ENCODE measurements around the gene CCNG1. TPM values are rescaled to one million over a fixed set of nuclear protein-coding genes. Genes with fewer than 3 reads are reported as not detected.
A peak's percentile ranks its signal among the peaks of the same experiment; 100 is the strongest.

The CCNG1 gene
- polyA plus RNA-seq, 1 donor (not counting 4 experiments of a cell fraction or from before 2014, with no cell fraction given) = 96.7 TPM

DNA sequence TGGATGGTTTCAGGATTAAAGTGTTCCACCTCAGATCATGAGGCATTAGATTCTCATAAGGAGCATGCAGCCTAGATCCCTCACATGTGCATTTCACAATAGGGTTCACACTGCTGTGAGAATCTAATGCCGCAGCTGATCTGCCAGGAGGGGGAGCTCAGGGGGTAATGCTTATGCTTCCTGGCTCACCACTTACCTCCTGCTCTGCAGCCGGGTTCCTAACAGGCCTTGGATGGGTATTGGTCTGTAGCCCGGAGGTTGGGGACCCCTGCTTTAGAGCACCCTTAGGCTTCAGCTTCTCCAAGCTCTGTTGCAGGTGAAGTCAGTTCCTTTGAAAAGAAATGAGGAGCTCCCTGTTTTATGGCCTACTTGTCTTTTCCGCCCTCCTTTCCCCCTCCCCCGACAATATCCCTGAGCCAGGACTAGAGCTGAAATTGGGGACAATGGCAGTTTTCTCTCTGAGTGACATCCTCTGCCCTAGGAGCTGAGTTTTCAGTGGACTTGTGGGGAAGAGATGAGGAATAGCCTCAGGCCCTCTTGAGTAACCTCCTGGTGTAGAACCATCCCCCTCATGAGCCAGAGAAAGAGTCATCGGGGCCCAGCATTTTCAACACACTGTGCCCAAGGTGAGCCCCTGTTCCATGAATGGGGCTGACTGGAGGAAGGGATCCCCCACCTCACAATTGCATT is 51.8 kb downstream of the CCNG1 start:
- H3K36me3 ChIP-seq (ENCODE audit: control insufficient read depth in 2 of 2, extremely low read depth in 1 of 2, insufficient read depth in 2 of 2, low read length in 2 of 2) = peaks cover 0 to 9% of the 10 kb centered on the region in 2 experiments
- no peak for FAIRE-seq
- H2AFZ ChIP-seq (ENCODE audit: control insufficient read depth, low read length) = no peak overlapping the region
- dilution Hi-C loops (cut with MboI; ENCODE audit: extremely low pct_ligation_motif_present, low sequenced_read_pairs) = no loop called here
- H3K4me2 ChIP-seq (ENCODE audit: control insufficient read depth, extremely low read depth, insufficient read depth, low read depth, low read length) = no peak overlapping the region
- H3K27me3 ChIP-seq (ENCODE audit: control insufficient read depth, extremely low read depth, insufficient read depth, low read length) = no peaks in the 10 kb centered on the region
- no peak overlapping the region for H3K4me3 ChIP-seq (ENCODE audit: control insufficient read depth in 2 of 3, extremely low read depth in 1 of 3, insufficient read depth in 2 of 3, low read depth in 1 of 3, low read length in 3 of 3)
- H3K9me3 ChIP-seq (ENCODE audit: control insufficient read depth, low read depth, low read length) = no peaks in the 10 kb centered on the region
- no peaks in the 10 kb centered on the region for H3K4me1 ChIP-seq (ENCODE audit: control insufficient read depth, extremely low read depth, insufficient read depth, low read length)
- DNase-seq (ENCODE audit: low read depth, low spot score) = no peak
- H4K20me1 ChIP-seq (ENCODE audit: control insufficient read depth, extremely low read depth, insufficient read depth, low read length) = no peaks in the 10 kb centered on the region
- TF ChIP-seq, protein P1, sequence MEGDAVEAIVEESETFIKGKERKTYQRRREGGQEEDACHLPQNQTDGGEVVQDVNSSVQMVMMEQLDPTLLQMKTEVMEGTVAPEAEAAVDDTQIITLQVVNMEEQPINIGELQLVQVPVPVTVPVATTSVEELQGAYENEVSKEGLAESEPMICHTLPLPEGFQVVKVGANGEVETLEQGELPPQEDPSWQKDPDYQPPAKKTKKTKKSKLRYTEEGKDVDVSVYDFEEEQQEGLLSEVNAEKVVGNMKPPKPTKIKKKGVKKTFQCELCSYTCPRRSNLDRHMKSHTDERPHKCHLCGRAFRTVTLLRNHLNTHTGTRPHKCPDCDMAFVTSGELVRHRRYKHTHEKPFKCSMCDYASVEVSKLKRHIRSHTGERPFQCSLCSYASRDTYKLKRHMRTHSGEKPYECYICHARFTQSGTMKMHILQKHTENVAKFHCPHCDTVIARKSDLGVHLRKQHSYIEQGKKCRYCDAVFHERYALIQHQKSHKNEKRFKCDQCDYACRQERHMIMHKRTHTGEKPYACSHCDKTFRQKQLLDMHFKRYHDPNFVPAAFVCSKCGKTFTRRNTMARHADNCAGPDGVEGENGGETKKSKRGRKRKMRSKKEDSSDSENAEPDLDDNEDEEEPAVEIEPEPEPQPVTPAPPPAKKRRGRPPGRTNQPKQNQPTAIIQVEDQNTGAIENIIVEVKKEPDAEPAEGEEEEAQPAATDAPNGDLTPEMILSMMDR (optimal IDR thresholded peaks at IDR 0.05 in 1 of 3, IDR thresholded peaks at IDR 0.05 in 1 of 3, conservative IDR thresholded peaks at IDR 0.05 in 1 of 3; ENCODE audit: extremely low read depth in 1 of 3, insufficient read depth in 2 of 3, low read length in 3 of 3) = peak in 2 of 3 experiments; percentile 24 to 32
- no peak for TF ChIP-seq EZH2 (IDR thresholded peaks at IDR 0.05; ENCODE audit: low read length)
- H3K27ac ChIP-seq (ENCODE audit: control insufficient read depth, insufficient read depth, low read length) = no peak overlapping the region
- no peaks in the 10 kb centered on the region for H3K79me2 ChIP-seq (ENCODE audit: control insufficient read depth, insufficient read depth, low read length)
- H3K9me1 ChIP-seq (ENCODE audit: control insufficient read depth, extremely low read depth, insufficient read depth, low read length) = no peaks in the 10 kb centered on the region
- H3K9ac ChIP-seq (ENCODE audit: control insufficient read depth, extremely low read depth, insufficient read depth, low read length) = no peak overlapping the region

DNA sequence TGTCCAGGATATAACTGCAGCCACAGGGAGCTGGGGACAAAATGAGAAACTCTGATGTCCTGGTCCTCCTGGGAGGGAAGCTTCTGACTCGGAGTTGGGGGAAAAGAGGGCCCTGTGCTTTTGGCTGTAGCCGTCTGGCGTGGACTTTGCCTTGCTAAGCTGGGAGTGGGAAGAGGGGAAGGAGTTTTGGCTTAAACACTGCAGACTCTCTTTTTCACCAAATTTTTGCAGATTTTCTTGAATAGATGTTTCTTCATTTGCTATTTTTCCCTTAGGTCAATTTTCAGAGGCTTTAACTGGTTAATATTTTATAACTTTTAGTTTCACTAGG is 52.3 kb downstream of the CCNG1 start:
- no peak overlapping the region for H3K27ac ChIP-seq (ENCODE audit: control insufficient read depth, insufficient read depth, low read length)
- H3K27me3 ChIP-seq (ENCODE audit: control insufficient read depth, extremely low read depth, insufficient read depth, low read length) = no peaks in the 10 kb centered on the region
- no peaks in the 10 kb centered on the region for H4K20me1 ChIP-seq (ENCODE audit: control insufficient read depth, extremely low read depth, insufficient read depth, low read length)
- no peak for TF ChIP-seq EZH2 (IDR thresholded peaks at IDR 0.05; ENCODE audit: low read length)
- TF ChIP-seq, protein P1 (optimal IDR thresholded peaks at IDR 0.05 in 1 of 3, IDR thresholded peaks at IDR 0.05 in 1 of 3, conservative IDR thresholded peaks at IDR 0.05 in 1 of 3; ENCODE audit: extremely low read depth in 1 of 3, insufficient read depth in 2 of 3, low read length in 3 of 3) = no peak
- peaks cover 0 to 9% of the 10 kb centered on the region in 2 experiments for H3K36me3 ChIP-seq (ENCODE audit: control insufficient read depth in 2 of 2, extremely low read depth in 1 of 2, insufficient read depth in 2 of 2, low read length in 2 of 2)
- no peak overlapping the region for H2AFZ ChIP-seq (ENCODE audit: control insufficient read depth, low read length)
- FAIRE-seq (no peak), DNase-seq (ENCODE audit: low read depth, low spot score) (no peak)
- H3K9me1 ChIP-seq (ENCODE audit: control insufficient read depth, extremely low read depth, insufficient read depth, low read length) = no peaks in the 10 kb centered on the region
- no peak overlapping the region for H3K9ac ChIP-seq (ENCODE audit: control insufficient read depth, extremely low read depth, insufficient read depth, low read length)
- no peak overlapping the region for H3K4me2 ChIP-seq (ENCODE audit: control insufficient read depth, extremely low read depth, insufficient read depth, low read depth, low read length)
- H3K4me3 ChIP-seq (ENCODE audit: control insufficient read depth in 2 of 3, extremely low read depth in 1 of 3, insufficient read depth in 2 of 3, low read depth in 1 of 3, low read length in 3 of 3) = no peak overlapping the region
- H3K9me3 ChIP-seq (ENCODE audit: control insufficient read depth, low read depth, low read length) = no peaks in the 10 kb centered on the region
- H3K79me2 ChIP-seq (ENCODE audit: control insufficient read depth, insufficient read depth, low read length) = no peaks in the 10 kb centered on the region
- H3K4me1 ChIP-seq (ENCODE audit: control insufficient read depth, extremely low read depth, insufficient read depth, low read length) = no peaks in the 10 kb centered on the region
- dilution Hi-C loops (cut with MboI; ENCODE audit: extremely low pct_ligation_motif_present, low sequenced_read_pairs) = no loop called here

Small RNA genes lying within 50 kb of the gene (small RNA-seq; reads per million reads assigned to genes)
- 0 reads per million in 3 experiments for gene AC008723.1 (ENCODE audit: insufficient read length in 3 of 3, low read depth in 3 of 3, low replicate concordance in 1 of 3)

Other genes starting within 250 kb of the CCNG1 start
- 5.5 to 15.9 TPM (median 9.4 TPM) in 3 replicates for gene NUDCD2, start 22.5 kb downstream of the CCNG1 start, polyA plus RNA-seq
- 1.5 to 16.2 TPM (median 7.7 TPM) in 3 replicates for gene HMMR, start 23.0 kb downstream of the CCNG1 start, polyA plus RNA-seq
- gene MAT2B, start 68.0 kb downstream of the CCNG1 start, polyA plus RNA-seq = 32.8 to 68.5 TPM (median 50.5 TPM) in 3 replicates

Measured in keratinocyte (primary cell).